GM23338 (cell line): Measurements from ENCODE around the gene NFATC1. TPM values are rescaled to one million over a fixed set of nuclear protein-coding genes. Genes with fewer than 3 reads are reported as not detected.

Source experiments
- CREB1 ChIP-seq: fragments of 250-450 bp; sonication (Bioruptor Pico); IDR thresholded peaks from 2 replicates; pipeline ENCODE4 v1.5.0; 2020; ENCODE audit warnings: low read depth, mild to moderate bottlenecking, moderate library complexity
- CTCF ChIP-seq, 2 experiments: fragments of 200-600 bp in 1 of 2; sonication (generic) in 1 of 2; conservative IDR thresholded peaks; 2 replicates each; pipeline versions ENCODE4 v1.5.1 to v1.6.1; 2016 to 2017; ENCODE audit warnings: antibody characterized with exemption in 2 of 2, low read depth in 2 of 2, mild to moderate bottlenecking in 2 of 2, moderate library complexity in 1 of 2
- EZH2 ChIP-seq: fragments of 200-600 bp; sonication (generic); IDR thresholded peaks from one replicate; pipeline ENCODE4 v1.8.0; 2017; ENCODE audit warnings: antibody characterized with exemption, mild to moderate bottlenecking, low read depth; ENCODE audit not compliant: unreplicated experiment
- EZH2phosphoT487 ChIP-seq: fragments of 200-600 bp; sonication (generic); IDR thresholded peaks from one replicate; pipeline ENCODE4 v1.8.1; 2018; ENCODE audit warnings: antibody characterized with exemption; ENCODE audit not compliant: unreplicated experiment
- POLR2AphosphoS5 ChIP-seq: IDR thresholded peaks from 2 replicates; pipeline ENCODE4 v1.6.1; 2016; ENCODE audit warnings: antibody characterized with exemption, low read depth
- REST ChIP-seq: IDR thresholded peaks from one replicate; pipeline ENCODE4 v1.6.1; 2018; ENCODE audit warnings: antibody characterized with exemption; ENCODE audit not compliant: unreplicated experiment
- ZNF114 ChIP-seq: fragments of 250-450 bp; sonication (Bioruptor Pico); IDR thresholded peaks from 2 replicates; pipeline ENCODE4 v1.5.0; 2020; ENCODE audit warnings: mild to moderate bottlenecking, moderate library complexity
- ZNF331 ChIP-seq: fragments of 250-450 bp; sonication (Bioruptor Pico); IDR thresholded peaks from 2 replicates; pipeline ENCODE4 v1.5.0; 2020; ENCODE audit warnings: low read depth, mild to moderate bottlenecking, moderate library complexity
- polyA plus RNA-seq: library from polyadenylated mRNA; unstranded; fragments of >200 nt; fragmentation: Nextera tagmentation; extraction: Ambion mirVana; gene quantifications from 2 replicates; pipeline ENCODE4 v1.2.1, GENCODE V29; 2016
- total RNA-seq: library from RNA; depleted of rRNA; stranded (reverse); fragments of >200 nt; shearing (Covaris generic); gene quantifications from 2 replicates; pipeline ENCODE4 v1.2.3, GENCODE V29; 2014
- TF ChIP-seq, protein P1 (sequence below): fragments of 250-450 bp; sonication (Bioruptor Pico); IDR thresholded peaks from 2 replicates; pipeline ENCODE4 v1.5.0; 2020; ENCODE audit warnings: mild to moderate bottlenecking, moderate library complexity
- TF ChIP-seq, protein P2 (sequence below): IDR thresholded peaks from 2 replicates; pipeline ENCODE4 v1.6.1; 2016; ENCODE audit warnings: antibody characterized with exemption

The NFATC1 gene
- total and polyA plus RNA-seq, 2 experiments from 2014 or later: 3.9 to 6.4 TPM

GRCh38 chr18:79471597-79471996 is 75.9 kb downstream of the NFATC1 start (continued):
- TF ChIP-seq, protein P1, sequence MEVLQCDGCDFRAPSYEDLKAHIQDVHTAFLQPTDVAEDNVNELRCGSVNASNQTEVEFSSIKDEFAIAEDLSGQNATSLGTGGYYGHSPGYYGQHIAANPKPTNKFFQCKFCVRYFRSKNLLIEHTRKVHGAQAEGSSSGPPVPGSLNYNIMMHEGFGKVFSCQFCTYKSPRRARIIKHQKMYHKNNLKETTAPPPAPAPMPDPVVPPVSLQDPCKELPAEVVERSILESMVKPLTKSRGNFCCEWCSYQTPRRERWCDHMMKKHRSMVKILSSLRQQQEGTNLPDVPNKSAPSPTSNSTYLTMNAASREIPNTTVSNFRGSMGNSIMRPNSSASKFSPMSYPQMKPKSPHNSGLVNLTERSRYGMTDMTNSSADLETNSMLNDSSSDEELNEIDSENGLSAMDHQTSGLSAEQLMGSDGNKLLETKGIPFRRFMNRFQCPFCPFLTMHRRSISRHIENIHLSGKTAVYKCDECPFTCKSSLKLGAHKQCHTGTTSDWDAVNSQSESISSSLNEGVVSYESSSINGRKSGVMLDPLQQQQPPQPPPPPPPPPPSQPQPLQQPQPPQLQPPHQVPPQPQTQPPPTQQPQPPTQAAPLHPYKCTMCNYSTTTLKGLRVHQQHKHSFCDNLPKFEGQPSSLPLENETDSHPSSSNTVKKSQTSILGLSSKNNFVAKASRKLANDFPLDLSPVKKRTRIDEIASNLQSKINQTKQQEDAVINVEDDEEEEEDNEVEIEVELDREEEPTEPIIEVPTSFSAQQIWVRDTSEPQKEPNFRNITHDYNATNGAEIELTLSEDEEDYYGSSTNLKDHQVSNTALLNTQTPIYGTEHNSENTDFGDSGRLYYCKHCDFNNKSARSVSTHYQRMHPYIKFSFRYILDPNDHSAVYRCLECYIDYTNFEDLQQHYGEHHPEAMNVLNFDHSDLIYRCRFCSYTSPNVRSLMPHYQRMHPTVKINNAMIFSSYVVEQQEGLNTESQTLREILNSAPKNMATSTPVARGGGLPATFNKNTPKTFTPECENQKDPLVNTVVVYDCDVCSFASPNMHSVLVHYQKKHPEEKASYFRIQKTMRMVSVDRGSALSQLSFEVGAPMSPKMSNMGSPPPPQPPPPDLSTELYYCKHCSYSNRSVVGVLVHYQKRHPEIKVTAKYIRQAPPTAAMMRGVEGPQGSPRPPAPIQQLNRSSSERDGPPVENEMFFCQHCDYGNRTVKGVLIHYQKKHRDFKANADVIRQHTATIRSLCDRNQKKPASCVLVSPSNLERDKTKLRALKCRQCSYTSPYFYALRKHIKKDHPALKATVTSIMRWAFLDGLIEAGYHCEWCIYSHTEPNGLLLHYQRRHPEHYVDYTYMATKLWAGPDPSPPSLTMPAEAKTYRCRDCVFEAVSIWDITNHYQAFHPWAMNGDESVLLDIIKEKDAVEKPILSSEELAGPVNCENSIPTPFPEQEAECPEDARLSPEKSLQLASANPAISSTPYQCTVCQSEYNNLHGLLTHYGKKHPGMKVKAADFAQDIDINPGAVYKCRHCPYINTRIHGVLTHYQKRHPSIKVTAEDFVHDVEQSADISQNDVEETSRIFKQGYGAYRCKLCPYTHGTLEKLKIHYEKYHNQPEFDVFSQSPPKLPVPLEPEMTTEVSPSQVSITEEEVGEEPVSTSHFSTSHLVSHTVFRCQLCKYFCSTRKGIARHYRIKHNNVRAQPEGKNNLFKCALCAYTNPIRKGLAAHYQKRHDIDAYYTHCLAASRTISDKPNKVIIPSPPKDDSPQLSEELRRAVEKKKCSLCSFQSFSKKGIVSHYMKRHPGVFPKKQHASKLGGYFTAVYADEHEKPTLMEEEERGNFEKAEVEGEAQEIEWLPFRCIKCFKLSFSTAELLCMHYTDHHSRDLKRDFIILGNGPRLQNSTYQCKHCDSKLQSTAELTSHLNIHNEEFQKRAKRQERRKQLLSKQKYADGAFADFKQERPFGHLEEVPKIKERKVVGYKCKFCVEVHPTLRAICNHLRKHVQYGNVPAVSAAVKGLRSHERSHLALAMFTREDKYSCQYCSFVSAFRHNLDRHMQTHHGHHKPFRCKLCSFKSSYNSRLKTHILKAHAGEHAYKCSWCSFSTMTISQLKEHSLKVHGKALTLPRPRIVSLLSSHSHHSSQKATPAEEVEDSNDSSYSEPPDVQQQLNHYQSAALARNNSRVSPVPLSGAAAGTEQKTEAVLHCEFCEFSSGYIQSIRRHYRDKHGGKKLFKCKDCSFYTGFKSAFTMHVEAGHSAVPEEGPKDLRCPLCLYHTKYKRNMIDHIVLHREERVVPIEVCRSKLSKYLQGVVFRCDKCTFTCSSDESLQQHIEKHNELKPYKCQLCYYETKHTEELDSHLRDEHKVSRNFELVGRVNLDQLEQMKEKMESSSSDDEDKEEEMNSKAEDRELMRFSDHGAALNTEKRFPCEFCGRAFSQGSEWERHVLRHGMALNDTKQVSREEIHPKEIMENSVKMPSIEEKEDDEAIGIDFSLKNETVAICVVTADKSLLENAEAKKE (CRISPR knock-in tag): no peak
- TF ChIP-seq POLR2AphosphoS5 (no peak), REST (no peak), CTCF (conservative IDR thresholded peaks at IDR 0.05; ENCODE audit: low read depth in 2 of 2) (no peak), CREB1 (CRISPR knock-in tag) (no peak), EZH2 (no peak), EZH2phosphoT487 (no peak), ZNF114 (CRISPR knock-in tag) (no peak), ZNF331 (CRISPR knock-in tag) (no peak)
- TF ChIP-seq, protein P2, sequence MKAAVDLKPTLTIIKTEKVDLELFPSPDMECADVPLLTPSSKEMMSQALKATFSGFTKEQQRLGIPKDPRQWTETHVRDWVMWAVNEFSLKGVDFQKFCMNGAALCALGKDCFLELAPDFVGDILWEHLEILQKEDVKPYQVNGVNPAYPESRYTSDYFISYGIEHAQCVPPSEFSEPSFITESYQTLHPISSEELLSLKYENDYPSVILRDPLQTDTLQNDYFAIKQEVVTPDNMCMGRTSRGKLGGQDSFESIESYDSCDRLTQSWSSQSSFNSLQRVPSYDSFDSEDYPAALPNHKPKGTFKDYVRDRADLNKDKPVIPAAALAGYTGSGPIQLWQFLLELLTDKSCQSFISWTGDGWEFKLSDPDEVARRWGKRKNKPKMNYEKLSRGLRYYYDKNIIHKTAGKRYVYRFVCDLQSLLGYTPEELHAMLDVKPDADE: no peak
